ENCODE data around the gene ZFTA.

- TF ChIP-seq CTCF (IDR thresholded peaks at IDR 0.05; ENCODE audit: low read depth, low read length) (no peak), POLR2A (IDR thresholded peaks at IDR 0.05; ENCODE audit: extremely low read depth, insufficient read length) (no peak)
Measured at GRCh38 chr11:63719001-63719400, 49.6 kb downstream of the ZFTA start.

All from NB4 (cell line).